ENCODE data around the gene PROSER3.

The PROSER3 gene

GRCh38 chr19:35757749-35758608, at the start of gene PROSER3:
TSS of gene PROSER3 (plus strand) at chr19:35758176. CDS start at chr19:35758216, 40 bp downstream.
- in situ Hi-C loops (cut with MboI; ENCODE audit: low sequenced_read_pairs) = no loop called here

DNA sequence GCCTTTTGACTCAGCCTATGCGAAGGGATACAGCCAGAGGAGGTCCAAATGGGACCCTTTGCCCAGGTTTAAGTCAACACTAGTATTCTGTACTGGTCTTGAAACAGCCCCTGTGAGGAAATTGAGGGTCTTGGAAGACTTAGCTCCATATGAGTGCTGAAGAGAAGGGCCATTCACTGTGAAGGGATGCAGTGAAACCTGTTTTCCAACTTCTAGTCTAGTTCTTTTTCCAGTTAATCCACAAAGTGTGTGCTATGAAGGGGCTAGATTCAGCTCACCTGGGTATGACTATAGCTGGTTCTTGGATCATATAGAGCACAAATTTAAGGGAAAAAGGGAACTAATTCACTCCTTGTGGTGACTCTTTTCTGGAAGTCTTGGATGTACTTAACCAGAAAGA, 49.6 kb upstream of the PROSER3 start:
- in situ Hi-C loops (cut with MboI; ENCODE audit: low sequenced_read_pairs) = no loop called here

GRCh38 chr19:35710784-35711723, 46.9 kb upstream of the PROSER3 start:
- in situ Hi-C loops (cut with MboI; ENCODE audit: low sequenced_read_pairs) = no loop called here

DNA sequence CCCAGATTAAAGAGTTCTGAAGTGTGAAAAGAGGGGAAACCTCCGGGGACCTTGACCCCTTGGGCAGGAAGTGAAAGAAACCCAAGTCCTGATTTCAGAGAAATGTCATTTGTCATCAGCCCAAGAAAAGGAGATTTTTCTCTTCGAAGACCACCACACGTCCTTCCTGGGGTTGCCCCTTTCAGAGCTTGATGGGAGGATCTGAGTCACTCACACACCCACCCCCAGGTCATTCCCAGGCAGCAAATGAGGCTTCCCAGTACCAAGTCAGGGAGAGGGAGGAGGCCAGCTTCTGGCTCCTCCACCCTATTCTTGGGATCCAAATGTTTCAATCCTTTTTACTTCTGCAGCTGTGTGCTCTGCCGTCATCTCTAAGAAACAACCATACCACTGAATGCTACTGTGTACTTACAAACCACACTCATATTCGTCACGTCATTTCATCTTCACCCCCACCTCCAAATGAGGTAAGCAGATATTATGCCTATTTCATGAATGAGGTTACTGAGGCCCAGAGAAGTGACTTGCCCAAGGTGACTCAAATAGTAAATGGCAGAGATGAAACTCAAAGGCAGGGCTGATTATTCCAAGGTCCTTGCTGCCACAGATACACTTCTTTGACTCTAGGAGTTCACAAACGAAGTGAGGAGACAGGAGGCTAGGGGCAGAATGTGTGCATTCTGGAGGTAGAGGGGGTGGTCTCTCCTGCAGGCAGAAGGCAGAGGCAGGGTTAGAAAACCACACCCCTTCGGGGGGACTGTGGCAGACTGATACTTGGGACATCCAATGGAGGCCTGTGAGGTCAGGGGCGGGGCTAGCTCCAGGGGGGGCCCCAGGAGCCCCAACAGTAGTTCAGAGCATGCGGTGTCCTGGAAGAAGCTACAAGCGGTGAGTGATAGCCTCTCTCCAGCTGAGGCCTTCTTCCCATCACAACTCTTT, 45.1 kb upstream of the PROSER3 start:
- in situ Hi-C loops (cut with MboI; ENCODE audit: low sequenced_read_pairs) = no loop called here

GRCh38 chr19:35713506-35713850, 44.5 kb upstream of the PROSER3 start:
- in situ Hi-C loops (cut with MboI; ENCODE audit: low sequenced_read_pairs) = no loop called here

DNA sequence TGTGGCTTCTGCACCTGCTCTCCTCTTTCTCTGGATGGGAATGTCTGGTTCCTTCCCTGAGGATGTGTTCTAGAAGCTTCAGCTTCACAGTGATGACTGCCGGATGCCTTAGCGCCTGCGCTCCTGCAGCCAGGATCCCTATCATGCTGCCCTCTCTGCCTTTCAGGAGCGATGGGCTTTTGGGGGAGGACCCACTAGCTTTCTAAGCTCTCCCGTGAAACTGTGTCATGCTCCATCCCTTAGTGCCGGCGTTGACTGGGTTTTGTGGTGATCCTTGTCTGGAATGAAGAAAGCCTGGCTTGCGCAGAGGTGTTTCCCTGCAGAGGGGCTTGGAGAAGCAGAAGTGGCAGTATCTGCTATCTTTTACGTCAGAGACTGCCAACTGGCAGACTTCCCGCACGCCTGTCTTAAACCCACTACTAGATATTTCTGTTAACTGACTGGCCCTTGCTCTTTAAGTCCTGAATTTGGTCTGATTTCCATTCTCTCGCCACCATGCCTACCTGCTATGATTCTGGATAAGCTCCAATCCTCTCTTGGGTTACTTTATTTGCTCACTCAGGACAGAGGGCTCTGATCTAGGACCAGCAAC, 44.0 kb upstream of the PROSER3 start:
- in situ Hi-C loops (cut with MboI; ENCODE audit: low sequenced_read_pairs) = no loop called here

DNA sequence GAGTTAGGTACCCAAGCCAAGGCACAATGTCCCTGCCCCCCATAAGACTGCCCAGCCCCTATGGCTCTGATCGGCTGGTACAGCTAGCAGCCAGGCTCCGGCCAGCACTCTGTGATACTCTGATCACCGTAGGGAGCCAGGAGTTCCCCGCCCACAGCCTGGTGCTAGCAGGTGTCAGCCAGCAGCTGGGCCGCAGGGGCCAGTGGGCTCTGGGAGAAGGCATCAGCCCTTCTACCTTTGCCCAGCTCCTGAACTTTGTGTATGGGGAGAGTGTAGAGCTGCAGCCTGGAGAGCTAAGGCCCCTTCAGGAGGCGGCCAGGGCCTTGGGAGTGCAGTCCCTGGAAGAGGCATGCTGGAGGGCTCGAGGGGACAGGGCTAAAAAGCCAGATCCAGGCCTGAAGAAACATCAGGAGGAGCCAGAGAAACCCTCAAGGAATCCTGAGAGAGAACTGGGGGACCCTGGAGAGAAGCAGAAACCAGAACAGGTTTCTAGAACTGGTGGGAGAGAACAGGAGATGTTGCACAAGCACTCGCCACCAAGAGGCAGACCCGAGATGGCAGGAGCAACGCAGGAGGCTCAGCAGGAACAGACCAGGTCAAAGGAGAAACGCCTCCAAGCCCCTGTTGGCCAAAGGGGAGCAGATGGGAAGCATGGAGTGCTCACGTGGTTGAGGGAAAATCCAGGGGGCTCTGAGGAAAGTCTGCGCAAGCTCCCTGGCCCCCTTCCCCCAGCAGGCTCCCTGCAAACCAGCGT, 43.2 kb upstream of the PROSER3 start:
- in situ Hi-C loops (cut with MboI; ENCODE audit: low sequenced_read_pairs) = no loop called here

- in situ Hi-C loops (cut with MboI; ENCODE audit: low sequenced_read_pairs) = no loop called here
These were observed 42.6 kb upstream of the PROSER3 start for GRCh38 chr19:35715355-35715809.

GRCh38 chr19:35715981-35716800, 41.8 kb upstream of the PROSER3 start:
- in situ Hi-C loops (cut with MboI; ENCODE audit: low sequenced_read_pairs) = no loop called here

DNA sequence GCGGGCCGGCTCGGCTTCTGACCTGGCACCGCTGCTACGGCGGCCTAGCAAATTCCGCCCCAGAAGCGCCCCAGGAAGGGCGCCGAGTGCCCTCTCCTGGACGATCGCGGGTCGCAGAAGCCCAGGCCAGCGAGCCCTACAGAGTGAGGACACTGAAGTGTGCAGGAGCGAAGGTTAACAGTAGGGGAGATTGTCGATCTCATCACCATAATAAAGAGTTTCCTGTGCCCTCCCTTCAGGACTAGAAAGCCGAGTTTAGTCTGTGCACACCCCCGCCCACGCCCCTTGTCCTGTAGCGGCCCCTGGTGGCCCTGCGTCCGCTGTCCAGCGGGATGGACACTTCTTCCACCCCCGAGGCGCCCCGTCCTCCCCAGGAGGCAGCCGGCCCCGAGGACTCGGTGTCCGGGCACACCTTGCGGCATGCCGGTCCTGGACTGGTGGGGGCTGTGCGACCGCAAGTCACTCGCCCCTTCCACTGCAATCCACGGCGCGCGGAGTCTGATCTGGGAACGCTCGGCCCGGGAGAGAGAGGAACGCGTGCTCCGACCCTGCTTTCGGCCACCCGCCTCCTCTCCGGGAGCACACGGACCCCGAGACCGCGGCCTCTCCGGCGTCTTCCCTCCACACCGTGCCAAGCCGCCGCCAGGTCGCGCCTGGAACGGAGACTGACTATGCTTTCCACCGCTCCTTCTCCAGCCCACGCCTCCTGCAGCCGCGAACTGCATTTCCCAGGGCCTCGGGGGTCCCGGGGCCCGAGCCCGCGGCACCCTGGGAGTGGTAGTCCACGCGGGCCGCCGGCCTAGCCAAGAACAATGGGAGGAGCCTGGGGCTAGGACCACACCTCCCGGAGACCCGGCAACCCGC, 40.9 kb upstream of the PROSER3 start:
- in situ Hi-C loops (cut with MboI; ENCODE audit: low sequenced_read_pairs) = no loop called here

GRCh38 chr19:35717665-35718344, 40.2 kb upstream of the PROSER3 start, which contains the start of gene KMT2B:
TSS of gene KMT2B (plus strand) at chr19:35718003. CDS start at chr19:35718019, 16 bp downstream.
- in situ Hi-C loops (cut with MboI; ENCODE audit: low sequenced_read_pairs) = no loop called here

DNA sequence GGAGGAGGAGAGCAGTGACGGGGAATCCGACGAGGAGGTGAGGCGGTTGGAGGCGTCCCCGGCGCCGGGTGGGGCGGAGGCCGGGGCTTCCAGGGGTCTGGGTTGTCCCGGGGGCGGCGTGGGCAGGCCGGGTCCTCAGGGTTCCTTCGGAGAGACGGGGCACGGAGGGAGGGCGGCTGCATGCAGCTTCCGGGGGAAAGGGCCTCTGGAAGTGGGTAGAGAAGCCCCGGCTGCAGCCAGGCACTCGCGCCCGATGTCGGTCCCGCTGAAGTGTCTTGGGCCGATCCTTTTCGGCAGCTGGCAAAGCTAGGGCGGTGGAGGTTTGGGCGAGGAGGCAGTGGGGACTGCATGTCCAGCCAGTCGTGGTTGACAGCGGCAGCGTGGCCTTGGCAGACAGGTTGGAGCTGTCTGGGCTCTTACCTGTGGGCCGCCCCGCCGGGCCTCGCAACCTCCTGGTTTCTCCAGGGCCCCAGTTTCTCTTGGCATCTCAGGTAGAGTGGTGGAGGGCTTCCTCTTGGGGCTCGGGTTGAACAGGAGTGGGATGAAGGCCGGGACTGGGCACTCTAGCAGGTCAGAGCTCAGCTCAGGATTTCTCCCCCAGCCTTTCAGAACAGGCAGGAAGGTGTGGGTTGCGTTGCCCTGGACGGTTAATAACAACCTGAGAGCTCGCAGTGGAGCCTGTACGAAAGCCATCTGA, 39.5 kb upstream of the PROSER3 start:
- in situ Hi-C loops (cut with MboI; ENCODE audit: low sequenced_read_pairs) = no loop called here

- in situ Hi-C loops (cut with MboI; ENCODE audit: low sequenced_read_pairs) = no loop called here
These were observed 38.4 kb upstream of the PROSER3 start for GRCh38 chr19:35719402-35720162.

DNA sequence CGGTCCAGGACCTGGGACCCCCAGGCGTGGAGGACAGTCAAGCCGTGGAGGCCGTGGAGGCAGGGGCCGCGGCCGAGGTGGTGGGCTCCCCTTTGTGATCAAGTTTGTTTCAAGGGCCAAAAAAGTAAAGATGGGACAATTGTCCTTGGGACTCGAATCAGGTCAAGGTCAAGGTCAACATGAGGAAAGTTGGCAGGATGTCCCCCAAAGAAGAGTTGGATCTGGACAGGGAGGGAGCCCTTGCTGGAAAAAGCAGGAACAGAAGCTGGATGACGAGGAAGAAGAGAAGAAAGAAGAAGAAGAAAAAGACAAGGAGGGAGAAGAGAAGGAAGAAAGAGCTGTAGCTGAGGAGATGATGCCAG, 37.8 kb upstream of the PROSER3 start:
- in situ Hi-C loops (cut with MboI; ENCODE audit: low sequenced_read_pairs) = no loop called here

DNA sequence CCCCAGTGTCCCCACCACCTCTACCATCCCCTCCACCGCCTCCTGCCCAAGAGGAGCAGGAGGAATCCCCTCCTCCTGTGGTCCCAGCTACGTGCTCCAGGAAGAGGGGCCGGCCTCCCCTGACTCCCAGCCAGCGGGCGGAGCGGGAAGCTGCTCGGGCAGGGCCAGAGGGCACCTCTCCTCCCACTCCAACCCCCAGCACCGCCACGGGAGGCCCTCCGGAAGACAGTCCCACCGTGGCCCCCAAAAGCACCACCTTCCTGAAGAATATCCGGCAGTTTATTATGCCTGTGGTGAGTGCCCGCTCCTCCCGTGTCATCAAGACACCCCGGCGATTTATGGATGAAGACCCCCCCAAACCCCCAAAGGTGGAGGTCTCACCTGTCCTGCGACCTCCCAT, 37.3 kb upstream of the PROSER3 start:
- in situ Hi-C loops (cut with MboI; ENCODE audit: low sequenced_read_pairs) = no loop called here

DNA sequence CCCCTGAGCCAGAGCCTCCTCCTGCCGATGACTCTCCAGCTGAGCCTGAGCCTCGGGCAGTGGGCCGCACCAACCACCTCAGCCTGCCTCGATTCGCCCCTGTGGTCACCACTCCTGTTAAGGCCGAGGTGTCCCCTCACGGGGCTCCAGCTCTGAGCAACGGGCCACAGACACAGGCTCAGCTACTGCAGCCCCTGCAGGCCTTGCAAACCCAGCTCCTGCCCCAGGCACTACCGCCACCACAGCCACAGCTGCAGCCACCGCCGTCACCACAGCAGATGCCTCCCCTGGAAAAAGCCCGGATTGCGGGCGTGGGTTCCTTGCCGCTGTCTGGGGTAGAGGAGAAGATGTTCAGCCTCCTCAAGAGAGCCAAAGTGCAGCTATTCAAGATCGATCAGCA, 36.6 kb upstream of the PROSER3 start:
- in situ Hi-C loops (cut with MboI; ENCODE audit: low sequenced_read_pairs) = no loop called here

All from HL-60/S4 treated with retinoic acid at 250 ng/mL for 4 days and 3 days (cell line).